Tibial nerve (tissue), 4 donors: ENCODE measurements around the gene LMO7.

Experiments
- CTCF ChIP-seq, 5 experiments: fragments of 200-600 bp in 3 of 5; fragments of 450-650 bp in 2 of 5; sonication (generic) in 3 of 5; IDR thresholded peaks; one replicate each; pipeline ENCODE4 v1.5.1; 2016 to 2019; ENCODE audit warnings: antibody characterized with exemption in 5 of 5, mild to moderate bottlenecking in 3 of 5, moderate library complexity in 2 of 5
- EP300 ChIP-seq, 2 donors: sonication (generic); formaldehyde crosslinking; IDR thresholded peaks; one replicate each; pipeline ENCODE4 v1.6.1; 2017; ENCODE audit warnings: antibody characterized with exemption in 2 of 2, mild to moderate bottlenecking in 1 of 2
- POLR2A ChIP-seq, 2 donors: fragments of 450-650 bp; IDR thresholded peaks; one replicate each; pipeline ENCODE4 v1.6.1; 2017; ENCODE audit warnings: antibody characterized with exemption in 2 of 2, mild to moderate bottlenecking in 2 of 2, moderate library complexity in 2 of 2

GRCh38 chr13:75801388-75801945, 165.3 kb downstream of the LMO7 start:
- TF ChIP-seq EP300 (IDR thresholded peaks at IDR 0.05) (no peak), POLR2A (IDR thresholded peaks at IDR 0.05) (no peak), CTCF (IDR thresholded peaks at IDR 0.05) (no peak)
